Heart left ventricle (tissue), 13 donors: Measurements from ENCODE around the gene AMY1A.
"Not testable (repeated sequence)": the region's sequence is repeated elsewhere in the genome, so short reads cannot be mapped to it uniquely, and the experiment has no call there.

Experiments used
- POLR2A ChIP-seq, 2 donors: fragments of 450-650 bp; IDR thresholded peaks; one replicate each; pipeline ENCODE4 v1.6.1; 2017; ENCODE audit warnings: antibody characterized with exemption in 2 of 2, mild to moderate bottlenecking in 2 of 2, moderate library complexity in 2 of 2
- TF ChIP-seq, protein P1 (sequence below), 12 donors: fragments of 200-600 bp; sonication (generic) in 4 of 12; IDR thresholded peaks; one replicate each; pipeline versions ENCODE4 v1.5.0 to v1.8.0; 2018 to 2022; ENCODE audit warnings: antibody characterized with exemption in 12 of 12, mild to moderate bottlenecking in 5 of 12
- donor health status: ischemic (EF 13 %, LVEDD 7.1; RV severe dilation, severe dysfunction).
- donor health status: DM: no; HTN: yes; CAD: no.
- donor health status: DM: no; HTN: no; CAD: no.
- donor health status: ischemic (EF 25% LVEDD 6.9; RV normal size, moderate dysfunction).
- donor health status: ischemic (EF 25% LVEDD 5.7; RV mildly dilated, moderate dysfunction).
- donor health status: ischemic (EF 35%, LVEDD 5.7; RV mildly dilated, moderate dysfunction).
- donor health status: nonischemic (EF 11% LVEDD 7.7; RV severe dilation, severe dysfunction).
- donor health status: DM: yes; HTN: yes; CAD: no.
- donor health status: PGD.
- donor health status: ischemic (EF 29% LVEDD 5.4; RV normal size, mild dysfunction).
- donor health status: nonischemic (EF 23%, LVEDD 6.1; RV moderate dilation, normal function).

DNA sequence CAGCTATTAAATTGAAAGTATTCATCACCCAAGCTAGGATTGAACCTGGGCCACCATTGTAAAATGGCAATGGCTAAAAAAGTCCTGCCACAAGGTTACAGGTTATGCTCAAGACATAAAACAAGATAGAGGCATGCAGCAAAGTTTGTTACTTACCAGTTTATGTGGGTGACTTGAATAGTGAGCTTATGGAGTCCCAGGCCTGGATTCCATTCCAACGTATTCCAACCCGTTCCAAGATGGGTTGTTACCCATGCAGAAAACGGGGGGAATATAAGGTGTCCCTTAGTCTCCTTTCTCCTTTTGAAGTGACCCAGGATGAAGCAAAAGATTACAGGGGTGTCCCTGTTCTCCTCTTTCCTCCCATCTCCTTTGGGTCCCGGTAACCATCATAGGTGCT is 28.1 kb upstream of the AMY1A start:
- TF ChIP-seq, protein P1, sequence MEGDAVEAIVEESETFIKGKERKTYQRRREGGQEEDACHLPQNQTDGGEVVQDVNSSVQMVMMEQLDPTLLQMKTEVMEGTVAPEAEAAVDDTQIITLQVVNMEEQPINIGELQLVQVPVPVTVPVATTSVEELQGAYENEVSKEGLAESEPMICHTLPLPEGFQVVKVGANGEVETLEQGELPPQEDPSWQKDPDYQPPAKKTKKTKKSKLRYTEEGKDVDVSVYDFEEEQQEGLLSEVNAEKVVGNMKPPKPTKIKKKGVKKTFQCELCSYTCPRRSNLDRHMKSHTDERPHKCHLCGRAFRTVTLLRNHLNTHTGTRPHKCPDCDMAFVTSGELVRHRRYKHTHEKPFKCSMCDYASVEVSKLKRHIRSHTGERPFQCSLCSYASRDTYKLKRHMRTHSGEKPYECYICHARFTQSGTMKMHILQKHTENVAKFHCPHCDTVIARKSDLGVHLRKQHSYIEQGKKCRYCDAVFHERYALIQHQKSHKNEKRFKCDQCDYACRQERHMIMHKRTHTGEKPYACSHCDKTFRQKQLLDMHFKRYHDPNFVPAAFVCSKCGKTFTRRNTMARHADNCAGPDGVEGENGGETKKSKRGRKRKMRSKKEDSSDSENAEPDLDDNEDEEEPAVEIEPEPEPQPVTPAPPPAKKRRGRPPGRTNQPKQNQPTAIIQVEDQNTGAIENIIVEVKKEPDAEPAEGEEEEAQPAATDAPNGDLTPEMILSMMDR (IDR thresholded peaks at IDR 0.05): not testable (repeated sequence)
- TF ChIP-seq POLR2A (IDR thresholded peaks at IDR 0.05): not testable (repeated sequence)
